Ovary (tissue), 9 donors: ENCODE data around the gene F7. TPM values are rescaled to one million over a fixed set of nuclear protein-coding genes. Genes with fewer than 3 reads are reported as not detected.
"Not testable (repeated sequence)": the region's sequence is repeated elsewhere in the genome, so short reads cannot be mapped to it uniquely, and the experiment has no call there.

Experiments used
- DNase-seq, 5 donors: peaks; one replicate each; pipeline ENCODE4 v3.0.0-alpha.2; 2019 to 2020
- H3K27ac ChIP-seq, 2 donors: fragments of 200-600 bp; one replicate each; pipeline versions ENCODE4 v1.5.1 to v1.8.0; 2019 to 2022
- H3K27me3 ChIP-seq: fragments of 200-600 bp; one replicate; pipeline ENCODE4 v1.8.0; 2022
- H3K36me3 ChIP-seq: fragments of 200-600 bp; sonication (generic); one replicate; pipeline ENCODE4 v1.5.1; 2019
- H3K4me1 ChIP-seq: one replicate; pipeline ENCODE4 v1.8.1; 2013; ENCODE audit warnings: mild to moderate bottlenecking, moderate library complexity; ENCODE audit not compliant: insufficient read depth
- H3K4me3 ChIP-seq: fragments of 200-600 bp; sonication (generic); one replicate; pipeline ENCODE4 v1.5.1; 2017
- H3K9me3 ChIP-seq, 2 donors: fragments of 200-600 bp in 1 of 2; sonication (generic) in 1 of 2; one replicate each; pipeline versions ENCODE4 v1.5.1 to v1.8.1; 2013 to 2019; ENCODE audit warnings: mild to moderate bottlenecking in 1 of 2, moderate library complexity in 1 of 2
- CTCF ChIP-seq, 3 donors: fragments of 450-650 bp in 2 of 3; fragments of 200-600 bp in 1 of 3; IDR thresholded peaks; one replicate each; pipeline versions ENCODE4 v1.5.1 to v1.8.0; 2016 to 2022; ENCODE audit warnings: antibody characterized with exemption in 3 of 3, mild to moderate bottlenecking in 1 of 3
- EP300 ChIP-seq: sonication (generic); formaldehyde crosslinking; IDR thresholded peaks from one replicate; pipeline ENCODE4 v1.6.1; 2017; ENCODE audit warnings: antibody characterized with exemption
- POLR2A ChIP-seq: fragments of 450-650 bp; IDR thresholded peaks from one replicate; pipeline ENCODE4 v1.6.1; 2017; ENCODE audit warnings: antibody characterized with exemption, mild to moderate bottlenecking, moderate library complexity
- WGBS, 3 donors: extraction: QIAGEN DNeasy Blood & Tissue Kit in 1 of 3; methylation state at CpG; one replicate each; pipeline versions ENCODE4 v1.1.5 to v1.1.7; 2013 to 2017; 5-methylcytosine and 5-hydroxymethylcytosine counted together
- intact Hi-C, 4 donors: fragments of 100-400 bp; cut with DNase I; formaldehyde crosslinking; loops; one replicate each; pipeline versions ENCODE4 v1.11.0 to v1.15.1; 2022 to 2023
- polyA plus RNA-seq, 2 donors: library from polyadenylated mRNA; stranded (reverse); fragments of 200-250 nt in 1 of 2; fragments of 350-450 nt in 1 of 2; fragmentation: Illumina TruSeq in 1 of 2; extraction: RNeasy Lipid Tissue Mini Kit (QIAGEN cat#74804) in 1 of 2; gene quantifications; one replicate each; pipeline ENCODE4 v1.2.3, GENCODE V29; 2013 to 2014
- total RNA-seq, 7 donors: library from RNA; depleted of rRNA in 2 of 7; stranded (reverse); fragments of >200 nt in 2 of 7; fragmentation: NEBNext Ultra II Directional in 3 of 7; extraction: Animal tissue kit (Norgen Biotek cat#: 25700) in 3 of 7; gene quantifications; one replicate each; pipeline versions ENCODE4 v1.1.0 to v1.2.4, GENCODE V29; 2016 to 2023
- donor health status: DM: no; HTN: no; CAD: no; lungs with moderate emphysema.
- donor health status: DM: no; HTN: no; CAD: no.
- donor health status: Bipolar disorder and iron deficiency.
- donor health status: DM: yes; HTN: yes; CAD: no.
- donor health status: DM: no; HTN: no; CAD: no.
- donor health status: DM: yes; HTN: yes; CAD: no.

The F7 gene
- total and polyA plus RNA-seq, 9 donors: 0.11 to 2.1 (median 0.35) TPM; not detected in 2

GRCh38 chr13:113110048-113110851 is 4.7 kb downstream of the F7 start:
- intact Hi-C loops: no loop called here
- H3K4me1 ChIP-seq: peaks cover 8% of the 10 kb centered on the region

GRCh38 chr13:113110852-113111315 is 5.3 kb downstream of the F7 start:
- TF ChIP-seq POLR2A (no peak), EP300 (no peak), CTCF (IDR thresholded peaks at IDR 0.05) (no peak)
- Histone ChIP-seq H3K27ac (no peak overlapping the region), H3K4me3 (no peak overlapping the region), H3K27me3 (no peaks in the 10 kb centered on the region), H3K36me3 (no peaks in the 10 kb centered on the region), H3K4me1 (peaks cover 8% of the 10 kb centered on the region), H3K9me3 (no peaks in the 10 kb centered on the region)
- 14 to 46% (median 16%) methylated on average over 21 to 49 of the region's 49 CpGs for WGBS, 3 donors
- intact Hi-C loops: no loop called here
- peak in 2 of 5 donors; percentile 7 to 9 for DNase-seq

More at GRCh38 chr13:113110048-113110851, 4.7 kb downstream of the F7 start:
- no peaks in the 10 kb centered on the region for H3K9me3 ChIP-seq
- 1% methylated on average over 70 to 99 of the region's 99 CpGs for WGBS, 3 donors
- no peak for TF ChIP-seq CTCF (IDR thresholded peaks at IDR 0.05)
- no peak for TF ChIP-seq POLR2A
- TF ChIP-seq EP300: no peak
- H3K27ac ChIP-seq: no peak overlapping the region
- peak in 3 of 5 donors; percentile 20 to 60 (median 46) for DNase-seq
- peak overlapping the region; percentile 1 for H3K4me3 ChIP-seq
- no peaks in the 10 kb centered on the region for H3K27me3 ChIP-seq
- H3K36me3 ChIP-seq: no peaks in the 10 kb centered on the region

- H3K36me3 ChIP-seq, H3K27ac ChIP-seq, H3K9me3 ChIP-seq, H3K27me3 ChIP-seq, H3K4me1 ChIP-seq, H3K4me3 ChIP-seq, intact Hi-C loops: not testable (repeated sequence)
- DNase-seq: peak in 1 of 5 donors; percentile 2
- 83 to 88% (median 86%) methylated on average over 5 of the region's 5 CpGs for WGBS, 3 donors
Measured at GRCh38 chr13:113111821-113112220, 6.2 kb downstream of the F7 start.

- H3K27me3 ChIP-seq, H3K4me1 ChIP-seq, intact Hi-C loops, H3K36me3 ChIP-seq, H3K4me3 ChIP-seq, H3K9me3 ChIP-seq, H3K27ac ChIP-seq: not testable (repeated sequence)
- WGBS, 3 donors: 71 to 90% (median 79%) methylated on average over 1 of the region's 1 CpG
- DNase-seq: peak in 1 of 5 donors; percentile 15
Measured at GRCh38 chr13:113112475-113112874, 6.9 kb downstream of the F7 start.

GRCh38 chr13:113112893-113113845 is 7.6 kb downstream of the F7 start:
- DNase-seq: peak in 2 of 5 donors; percentile 5 to 8
- intact Hi-C loops: no loop called here
- peaks cover 8% of the 10 kb centered on the region for H3K4me1 ChIP-seq
- H3K9me3 ChIP-seq: no peaks in the 10 kb centered on the region
- no peaks in the 10 kb centered on the region for H3K27me3 ChIP-seq
- no peak overlapping the region for H3K4me3 ChIP-seq
- no peak for TF ChIP-seq EP300
- no peak for TF ChIP-seq CTCF (IDR thresholded peaks at IDR 0.05)
- TF ChIP-seq POLR2A: no peak
- 70 to 81% (median 75%) methylated on average over 9 of the region's 9 CpGs for WGBS, 3 donors
- no peaks in the 10 kb centered on the region for H3K36me3 ChIP-seq
- H3K27ac ChIP-seq: no peak overlapping the region
